Cardiac muscle cell (in vitro differentiated cells and primary cell): ENCODE measurements around the gene ARHGAP23. TPM values are rescaled to one million over a fixed set of nuclear protein-coding genes. Genes with fewer than 3 reads are reported as not detected.
"Not testable (repeated sequence)": the region's sequence is repeated elsewhere in the genome, so short reads cannot be mapped to it uniquely, and the experiment has no call there.

ENCODE experiments used
- DNase-seq, 2 donors: peaks; one replicate each; pipeline versions ENCODE4 v3.0.0 to v3.0.0-alpha.2; 2010 to 2017; ENCODE audit warnings: low read depth in 1 of 2, low spot score in 1 of 2
- H3K27ac ChIP-seq: fragments of 200-600 bp; sonication (generic); 2 replicates; pipeline ENCODE4 v1.5.1; 2016
- H3K27me3 ChIP-seq: fragments of 200-600 bp; sonication (generic); 2 replicates; pipeline ENCODE4 v1.6.0; 2016; ENCODE audit warnings: control low read depth
- H3K36me3 ChIP-seq: fragments of 200-600 bp; sonication (generic); 2 replicates; pipeline ENCODE4 v1.5.1; 2016; ENCODE audit warnings: control low read depth
- H3K4me1 ChIP-seq: fragments of 200-600 bp; sonication (generic); 2 replicates; pipeline ENCODE4 v1.8.1; 2017; ENCODE audit warnings: low read depth, mild to moderate bottlenecking, mixed run types
- H3K4me3 ChIP-seq: fragments of 200-600 bp; sonication (generic); 2 replicates; pipeline ENCODE4 v1.5.1; 2016; ENCODE audit warnings: mild to moderate bottlenecking
- H3K9me3 ChIP-seq: fragments of 200-600 bp; sonication (generic); 2 replicates; pipeline ENCODE4 v1.5.1; 2017; ENCODE audit warnings: low read depth, mild to moderate bottlenecking, control low read depth
- polyA plus RNA-seq: library from polyadenylated mRNA; unstranded; fragments of >200 nt; fragmentation: Nextera tagmentation; extraction: Ambion mirVana; gene quantifications from 2 replicates; pipeline ENCODE4 v1.2.1, GENCODE V29; 2016
- total RNA-seq: library from RNA; depleted of rRNA; stranded (reverse); fragments of >200 nt; gene quantifications from 2 replicates; pipeline ENCODE4 v1.2.3, GENCODE V29; 2016
- TF ChIP-seq, protein P1 (sequence below): IDR thresholded peaks from 2 replicates; pipeline ENCODE4 v1.5.1; 2012; ENCODE audit warnings: low read depth, mild to moderate bottlenecking, low read length

Gene ARHGAP23
- total and polyA plus RNA-seq, 2 experiments from 2014 or later: 7.6 to 13.2 TPM

DNA sequence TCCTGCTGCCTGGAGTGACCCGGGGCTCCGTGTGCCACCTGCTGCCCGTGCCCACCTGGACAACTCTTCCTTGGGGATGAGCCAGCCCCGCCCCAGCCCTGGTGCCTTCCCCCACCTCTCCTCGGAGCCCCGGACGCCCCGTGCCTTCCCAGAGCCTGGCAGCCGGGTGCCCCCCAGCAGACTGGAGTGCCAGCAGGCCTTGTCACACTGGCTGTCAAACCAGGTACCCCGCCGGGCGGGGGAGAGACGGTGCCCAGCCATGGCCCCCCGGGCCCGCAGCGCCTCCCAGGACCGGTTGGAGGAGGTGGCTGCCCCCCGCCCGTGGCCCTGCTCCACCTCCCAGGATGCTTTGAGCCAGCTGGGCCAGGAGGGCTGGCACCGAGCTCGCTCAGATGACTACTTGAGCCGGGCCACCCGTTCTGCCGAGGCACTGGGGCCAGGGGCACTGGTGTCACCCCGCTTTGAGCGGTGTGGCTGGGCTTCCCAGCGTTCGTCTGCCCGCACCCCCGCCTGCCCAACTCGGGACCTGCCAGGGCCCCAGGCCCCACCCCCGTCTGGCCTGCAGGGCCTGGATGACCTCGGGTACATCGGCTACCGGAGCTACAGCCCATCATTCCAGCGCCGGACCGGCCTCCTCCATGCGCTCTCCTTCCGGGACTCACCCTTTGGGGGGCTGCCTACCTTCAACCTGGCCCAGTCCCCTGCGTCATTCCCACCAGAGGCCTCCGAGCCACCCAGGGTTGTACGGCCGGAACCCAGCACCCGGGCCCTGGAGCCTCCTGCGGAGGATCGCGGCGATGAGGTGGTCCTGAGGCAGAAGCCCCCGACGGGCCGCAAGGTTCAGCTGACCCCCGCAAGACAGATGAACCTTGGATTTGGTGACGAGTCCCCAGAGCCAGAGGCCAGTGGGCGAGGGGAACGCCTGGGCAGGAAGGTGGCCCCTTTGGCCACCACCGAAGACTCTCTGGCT, 38.4 kb downstream of the ARHGAP23 start:
- TF ChIP-seq, protein P1, sequence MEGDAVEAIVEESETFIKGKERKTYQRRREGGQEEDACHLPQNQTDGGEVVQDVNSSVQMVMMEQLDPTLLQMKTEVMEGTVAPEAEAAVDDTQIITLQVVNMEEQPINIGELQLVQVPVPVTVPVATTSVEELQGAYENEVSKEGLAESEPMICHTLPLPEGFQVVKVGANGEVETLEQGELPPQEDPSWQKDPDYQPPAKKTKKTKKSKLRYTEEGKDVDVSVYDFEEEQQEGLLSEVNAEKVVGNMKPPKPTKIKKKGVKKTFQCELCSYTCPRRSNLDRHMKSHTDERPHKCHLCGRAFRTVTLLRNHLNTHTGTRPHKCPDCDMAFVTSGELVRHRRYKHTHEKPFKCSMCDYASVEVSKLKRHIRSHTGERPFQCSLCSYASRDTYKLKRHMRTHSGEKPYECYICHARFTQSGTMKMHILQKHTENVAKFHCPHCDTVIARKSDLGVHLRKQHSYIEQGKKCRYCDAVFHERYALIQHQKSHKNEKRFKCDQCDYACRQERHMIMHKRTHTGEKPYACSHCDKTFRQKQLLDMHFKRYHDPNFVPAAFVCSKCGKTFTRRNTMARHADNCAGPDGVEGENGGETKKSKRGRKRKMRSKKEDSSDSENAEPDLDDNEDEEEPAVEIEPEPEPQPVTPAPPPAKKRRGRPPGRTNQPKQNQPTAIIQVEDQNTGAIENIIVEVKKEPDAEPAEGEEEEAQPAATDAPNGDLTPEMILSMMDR: no peak
- Histone ChIP-seq H3K9me3 (no peaks in the 10 kb centered on the region), H3K36me3 (no peaks in the 10 kb centered on the region), H3K4me3 (no peak overlapping the region), H3K27ac (no peak overlapping the region), H3K4me1 (no peaks in the 10 kb centered on the region), H3K27me3 (no peaks in the 10 kb centered on the region)
- DNase-seq: no peak

GRCh38 chr17:38467491-38467890, 39.2 kb downstream of the ARHGAP23 start:
- no peaks in the 10 kb centered on the region for H3K4me1 ChIP-seq
- no peaks in the 10 kb centered on the region for H3K9me3 ChIP-seq
- no peaks in the 10 kb centered on the region for H3K27me3 ChIP-seq
- TF ChIP-seq, protein P1: no peak
- no peak for DNase-seq
- no peaks in the 10 kb centered on the region for H3K36me3 ChIP-seq
- no peak overlapping the region for H3K27ac ChIP-seq
- H3K4me3 ChIP-seq: no peak overlapping the region

DNA sequence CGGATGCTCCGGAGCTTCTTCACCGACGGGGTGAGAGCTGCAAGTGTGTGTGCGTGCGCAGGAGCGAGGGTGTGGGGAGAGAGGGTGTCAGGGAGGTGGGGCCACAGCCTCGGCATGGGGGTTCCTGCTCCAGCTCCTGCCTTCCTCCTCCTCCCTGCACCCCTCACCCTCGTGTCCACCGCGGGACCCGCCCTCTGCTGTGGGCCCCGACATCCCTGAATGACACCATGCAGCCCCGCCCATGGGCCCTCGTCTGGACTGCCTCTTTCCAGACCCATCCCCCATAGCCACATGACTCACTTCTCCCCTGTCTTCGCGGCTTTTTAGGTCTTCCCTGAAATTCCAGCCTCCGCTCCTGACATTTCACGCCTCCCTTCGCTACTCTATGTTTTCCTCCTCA, 41.6 kb downstream of the ARHGAP23 start:
- Histone ChIP-seq H3K36me3 (no peaks in the 10 kb centered on the region), H3K4me3 (no peak overlapping the region), H3K27me3 (no peaks in the 10 kb centered on the region), H3K4me1 (no peaks in the 10 kb centered on the region), H3K27ac (no peak overlapping the region), H3K9me3 (no peaks in the 10 kb centered on the region)
- peak in 1 of 2 donors; percentile 79 for DNase-seq
- TF ChIP-seq, protein P1: no peak

DNA sequence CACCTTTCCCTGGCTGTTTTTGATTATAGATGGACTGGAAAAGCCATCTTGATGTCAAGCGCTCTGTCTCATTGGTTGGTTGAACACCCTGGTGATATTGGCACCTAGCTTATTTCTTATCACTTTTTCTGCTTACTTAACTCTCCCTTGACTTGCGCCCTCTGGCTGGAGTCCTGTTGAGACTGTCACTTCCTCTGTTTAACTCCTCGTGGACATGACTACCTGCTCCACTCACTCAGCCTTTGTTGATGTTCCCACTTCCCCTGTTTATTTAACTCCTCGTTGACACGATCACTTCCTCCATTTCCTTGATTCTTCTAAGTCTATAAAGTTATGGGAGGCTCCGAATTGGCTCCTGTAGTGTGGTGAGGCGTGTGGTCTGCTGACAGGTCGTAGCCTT, 43.0 kb downstream of the ARHGAP23 start:
- H3K4me3 ChIP-seq, H3K36me3 ChIP-seq, H3K9me3 ChIP-seq, DNase-seq, H3K27ac ChIP-seq, H3K4me1 ChIP-seq, H3K27me3 ChIP-seq: not testable (repeated sequence)

GRCh38 chr17:38474666-38475065, 46.4 kb downstream of the ARHGAP23 start:
- not testable (repeated sequence) for H3K4me3 ChIP-seq, H3K27me3 ChIP-seq, H3K9me3 ChIP-seq, H3K27ac ChIP-seq, H3K36me3 ChIP-seq, H3K4me1 ChIP-seq
- peak; percentile 50 to 51 for DNase-seq
- TF ChIP-seq, protein P1: peak; percentile 34

DNA sequence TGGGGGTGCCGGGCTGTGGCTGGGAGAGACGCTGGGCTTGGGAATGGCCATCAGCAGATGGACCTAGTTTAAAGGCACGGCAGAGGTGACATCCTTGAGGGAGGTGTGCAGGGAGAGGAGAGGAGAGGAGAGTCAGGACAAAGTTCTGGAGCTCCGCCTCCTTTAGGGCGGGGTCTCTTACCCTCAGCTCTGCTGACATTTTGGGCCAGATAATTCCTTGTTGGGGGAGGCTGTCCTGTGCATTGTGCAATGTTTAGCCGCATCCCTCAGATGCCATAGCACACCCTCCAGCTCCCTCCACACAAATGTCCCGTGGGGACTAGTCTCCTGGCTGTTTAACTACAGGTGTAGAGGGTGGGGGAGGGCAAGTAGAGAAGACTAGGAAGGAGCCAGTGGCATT, 48.3 kb downstream of the ARHGAP23 start:
- Histone ChIP-seq H3K9me3 (no peaks in the 10 kb centered on the region), H3K27me3 (no peaks in the 10 kb centered on the region), H3K36me3 (no peaks in the 10 kb centered on the region), H3K4me1 (no peaks in the 10 kb centered on the region), H3K4me3 (no peak overlapping the region), H3K27ac (no peak overlapping the region)
- TF ChIP-seq, protein P1: no peak
- peak in 1 of 2 donors; percentile 57 for DNase-seq

GRCh38 chr17:38477417-38477816, 49.2 kb downstream of the ARHGAP23 start:
- H3K36me3 ChIP-seq, H3K4me1 ChIP-seq, H3K27me3 ChIP-seq, H3K9me3 ChIP-seq, DNase-seq, H3K27ac ChIP-seq, H3K4me3 ChIP-seq: not testable (repeated sequence)

- not testable (repeated sequence) for H3K4me3 ChIP-seq, DNase-seq, H3K4me1 ChIP-seq, H3K27me3 ChIP-seq, H3K9me3 ChIP-seq, H3K27ac ChIP-seq, H3K36me3 ChIP-seq
These were observed 49.7 kb downstream of the ARHGAP23 start for GRCh38 chr17:38477951-38478350.

GRCh38 chr17:38478667-38479066, 50.4 kb downstream of the ARHGAP23 start:
- not testable (repeated sequence) for H3K27me3 ChIP-seq, DNase-seq, H3K27ac ChIP-seq, H3K4me1 ChIP-seq, H3K9me3 ChIP-seq, H3K36me3 ChIP-seq, H3K4me3 ChIP-seq
